ENCODE data around the gene JPH4.

GRCh38 chr14:23555882-23556699, 22.5 kb downstream of the JPH4 start, which contains the start of gene THTPA:
- TF ChIP-seq CTCF (IDR thresholded peaks at IDR 0.05; ENCODE audit: low read depth, low read length, poor library complexity, severe bottlenecking) = no peak
- TF ChIP-seq EZH2phosphoT487 (IDR thresholded peaks at IDR 0.05; ENCODE audit: borderline replicate concordance, low read length) = no peak
